Measurements from ENCODE around the gene VPS51. TPM values are rescaled to one million over a fixed set of nuclear protein-coding genes. Genes with fewer than 3 reads are reported as not detected.

VPS51 gene
- total and polyA plus RNA-seq, 4 donors = 69.6 to 164 (median 124) TPM

DNA sequence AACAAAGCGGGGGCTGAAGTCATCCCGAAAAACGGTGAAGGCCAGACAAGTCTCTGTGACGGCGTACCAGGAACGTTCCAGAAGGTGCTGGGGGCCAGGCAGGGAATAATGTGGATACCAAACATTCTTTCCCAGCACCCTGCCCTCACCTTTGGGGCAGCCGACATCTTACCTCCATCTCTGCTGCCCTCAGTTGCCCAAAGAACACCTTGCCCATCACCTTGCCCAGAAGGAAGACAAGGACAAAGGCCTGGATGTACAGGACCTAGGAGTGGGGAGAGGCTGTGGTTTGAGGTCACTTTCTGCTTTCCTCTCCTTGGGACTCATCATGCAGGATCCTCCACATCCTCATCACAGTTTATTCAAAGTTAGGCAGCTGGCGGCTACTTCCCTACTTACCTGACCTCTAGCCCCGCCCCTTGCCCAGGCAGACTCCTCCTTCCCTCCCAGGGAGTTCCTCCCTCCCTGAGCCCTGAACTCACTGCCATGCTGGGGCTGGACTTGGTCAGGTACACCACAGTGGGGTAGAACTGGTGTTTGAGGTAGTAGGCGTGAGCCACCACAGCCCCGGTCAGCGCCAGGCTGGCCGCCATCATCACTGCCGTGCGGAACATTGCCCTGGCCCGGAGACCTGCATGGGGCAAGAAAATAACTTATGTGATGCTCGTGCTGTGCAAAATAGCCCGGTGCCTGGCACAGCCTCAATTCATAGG lies 37.1 kb downstream of the VPS51 start:
- Histone ChIP-seq H3K36me3 (ENCODE audit: control insufficient read depth in 4 of 4, insufficient read depth in 4 of 4, low read length in 4 of 4) (peaks cover 19 to 47% (median 36%) of the 10 kb centered on the region in 4 donors), H3K9me3 (ENCODE audit: control insufficient read depth in 4 of 4, insufficient read depth in 3 of 4, low read length in 3 of 4) (no peaks in the 10 kb centered on the region), H3K4me1 (ENCODE audit: control insufficient read depth in 5 of 5, insufficient read depth in 5 of 5, low read length in 5 of 5) (peaks cover 0 to 20% (median 12%) of the 10 kb centered on the region in 5 donors), H3K27me3 (ENCODE audit: control insufficient read depth in 3 of 3, insufficient read depth in 3 of 3, low read length in 2 of 3) (no peaks in the 10 kb centered on the region), H3K4me3 (peak overlapping the region; percentile 95), H3K27ac (ENCODE audit: low read depth in 1 of 2, low read length in 1 of 2) (peak overlapping the region in 1 of 2 donors; percentile 98), H3K9ac (ENCODE audit: insufficient read depth in 1 of 2, low read length in 2 of 2) (peak overlapping the region in 1 of 2 donors; percentile 96)
- DNase-seq = no peak
- WGBS, 2 donors = 43 to 46% methylated on average over 18 of the region's 18 CpGs
- no peak for TF ChIP-seq CTCF (IDR thresholded peaks at IDR 0.05; ENCODE audit: control extremely low read depth, extremely low read depth)
- ATAC-seq (ENCODE audit: insufficient read depth, low FRiP score) = peak; percentile 12

GRCh38 chr11:65133724-65134123 lies 37.7 kb downstream of the VPS51 start:
- H3K4me1 ChIP-seq (ENCODE audit: control insufficient read depth in 5 of 5, insufficient read depth in 5 of 5, low read length in 5 of 5) = peaks cover 0 to 20% (median 12%) of the 10 kb centered on the region in 5 donors
- H3K9ac ChIP-seq (ENCODE audit: insufficient read depth in 1 of 2, low read length in 2 of 2) = peak overlapping the region; percentile 92 to 96
- no peak for ATAC-seq (ENCODE audit: insufficient read depth, low FRiP score)
- H3K27ac ChIP-seq (ENCODE audit: low read depth in 1 of 2, low read length in 1 of 2) = peak overlapping the region; percentile 96 to 98
- DNase-seq = peak; percentile 37 to 66 (median 48)
- TF ChIP-seq CTCF (IDR thresholded peaks at IDR 0.05; ENCODE audit: control extremely low read depth, extremely low read depth) = no peak
- H3K36me3 ChIP-seq (ENCODE audit: control insufficient read depth in 4 of 4, insufficient read depth in 4 of 4, low read length in 4 of 4) = peaks cover 18 to 41% (median 35%) of the 10 kb centered on the region in 4 donors
- H3K27me3 ChIP-seq (ENCODE audit: control insufficient read depth in 3 of 3, insufficient read depth in 3 of 3, low read length in 2 of 3) = no peaks in the 10 kb centered on the region
- H3K4me3 ChIP-seq = peak overlapping the region; percentile 95
- 1 to 2% methylated on average over 20 of the region's 20 CpGs for WGBS, 2 donors
- no peaks in the 10 kb centered on the region for H3K9me3 ChIP-seq (ENCODE audit: control insufficient read depth in 4 of 4, insufficient read depth in 3 of 4, low read length in 3 of 4)

GRCh38 chr11:65134240-65134951 lies 38.4 kb downstream of the VPS51 start, which contains the start of gene SYVN1:
TSS of gene SYVN1 (minus strand) at chr11:65134519. CDS start at chr11:65133601, 918 bp downstream.
- DNase-seq = peak; percentile 90 to 95 (median 93)
- Histone ChIP-seq H3K27ac (ENCODE audit: low read depth in 1 of 2, low read length in 1 of 2) (peak within 1 kb of the TSS; percentile 96 to 98), H3K4me1 (ENCODE audit: control insufficient read depth in 5 of 5, insufficient read depth in 5 of 5, low read length in 5 of 5) (peaks cover 0 to 20% (median 12%) of the 10 kb centered on the region in 5 donors), H3K4me3 (peak within 1 kb of the TSS; percentile 95), H3K36me3 (ENCODE audit: control insufficient read depth in 4 of 4, insufficient read depth in 4 of 4, low read length in 4 of 4) (peaks cover 13 to 36% (median 31%) of the 10 kb centered on the region in 4 donors), H3K9me3 (ENCODE audit: control insufficient read depth in 4 of 4, insufficient read depth in 3 of 4, low read length in 3 of 4) (no peaks in the 10 kb centered on the region), H3K27me3 (ENCODE audit: control insufficient read depth in 3 of 3, insufficient read depth in 3 of 3, low read length in 2 of 3) (no peaks in the 10 kb centered on the region), H3K9ac (ENCODE audit: insufficient read depth in 1 of 2, low read length in 2 of 2) (peak within 1 kb of the TSS; percentile 92 to 96)
- TF ChIP-seq CTCF (IDR thresholded peaks at IDR 0.05; ENCODE audit: control extremely low read depth, extremely low read depth) = no peak
- peak; percentile 87 for ATAC-seq (ENCODE audit: insufficient read depth, low FRiP score)
- 0% methylated on average over 58 to 60 of the region's 60 CpGs for WGBS, 2 donors

Measured in lung (tissue), 12 donors.